ENCODE data around the gene TUFT1. TPM values are rescaled to one million over a fixed set of nuclear protein-coding genes. Genes with fewer than 3 reads are reported as not detected.

Gene TUFT1
- total and polyA plus RNA-seq, 2 of the 8 experiments (the other 6 are each of a cell fraction or from before 2014, with no cell fraction given): 7.3 to 10.4 TPM

GRCh38 chr1:151492120-151492519 is 48.0 kb upstream of the TUFT1 start:
- no peak overlapping the region for H3K18ac ChIP-seq (ENCODE audit: extremely low read depth, low read length)
- no peak overlapping the region for H3K9ac ChIP-seq (replicated peaks in 1 of 4; ENCODE audit: extremely low read depth in 1 of 4, low read depth in 3 of 4, low read length in 3 of 4)
- POLR2A ChIA-PET (ENCODE audit: partially characterized antibody): interaction anchor here (0.5 to 1.6 kb wide), 3 partner anchors 49 to 157 kb away, joined by 3 to 4 read pairs (median 3); no protein-coding TSS in a partner anchor
- no peak overlapping the region for H2BK20ac ChIP-seq (ENCODE audit: low read length)
- H2AFZ ChIP-seq (ENCODE audit: low read length): no peak overlapping the region
- no peak overlapping the region for H4K5ac ChIP-seq (ENCODE audit: insufficient read length, low read depth, low read length)
- no peak overlapping the region for H3K4me3 ChIP-seq (ENCODE audit: extremely low read depth in 1 of 4, insufficient read depth in 2 of 4, low read depth in 3 of 4, low read length in 4 of 4)
- no peak overlapping the region for H2BK5ac ChIP-seq (ENCODE audit: low read depth, low read length)
- H3K4ac ChIP-seq (replicated peaks; ENCODE audit: insufficient read length, low read depth, low read length): no peak overlapping the region
- no peaks in the 10 kb centered on the region for H4K20me1 ChIP-seq (replicated peaks in 1 of 2; ENCODE audit: control insufficient read depth in 1 of 2, insufficient read depth in 2 of 2, low read length in 2 of 2)
- H2BK120ac ChIP-seq (replicated peaks; ENCODE audit: low read depth, low read length): no peak overlapping the region
- TF ChIP-seq CBX8 (IDR thresholded peaks at IDR 0.05; ENCODE audit: borderline replicate concordance, low read depth, low read length) (no peak), HDAC6 (IDR thresholded peaks at IDR 0.05; ENCODE audit: low read depth, low read length) (no peak), FOSL1 (IDR thresholded peaks at IDR 0.05; ENCODE audit: insufficient read depth, low read depth, low read length) (no peak), YY1 (IDR thresholded peaks at IDR 0.05; ENCODE audit: low read depth, low read length) (no peak), RFX5 (IDR thresholded peaks at IDR 0.05; ENCODE audit: borderline replicate concordance, low read depth, low read length) (no peak), TCF12 (IDR thresholded peaks at IDR 0.05; ENCODE audit: low read depth, low read length) (no peak), ATF2 (IDR thresholded peaks at IDR 0.05; ENCODE audit: low read length) (no peak), EGR1 (IDR thresholded peaks at IDR 0.05; ENCODE audit: borderline replicate concordance, low read depth, low read length) (no peak), POLR2A (IDR thresholded peaks at IDR 0.05; ENCODE audit: control extremely low read depth in 1 of 2, low read depth in 2 of 2, low read length in 2 of 2) (no peak), SUZ12 (IDR thresholded peaks at IDR 0.05; ENCODE audit: low read length) (no peak), BACH1 (IDR thresholded peaks at IDR 0.05; ENCODE audit: low read length) (no peak), NANOG (IDR thresholded peaks at IDR 0.05; ENCODE audit: insufficient read depth, low read depth, low read length, poor library complexity, severe bottlenecking) (no peak)
- no peak overlapping the region for H3K14ac ChIP-seq (ENCODE audit: insufficient read length)
- DNase-seq (ENCODE audit: low read depth in 1 of 2, low spot score in 2 of 2) (no peak), FAIRE-seq (no peak)
- no peak overlapping the region for H3K27ac ChIP-seq (ENCODE audit: low read depth, low read length)
- no peak overlapping the region for H3K4me2 ChIP-seq (ENCODE audit: insufficient read depth in 1 of 2, low read depth in 2 of 2, low read length in 2 of 2)
- no peak overlapping the region for H2BK12ac ChIP-seq (ENCODE audit: low read depth, low read length)
- no peak overlapping the region for H4K91ac ChIP-seq (replicated peaks; ENCODE audit: insufficient read length, low read length)
- H3K36me3 ChIP-seq (ENCODE audit: control insufficient read depth in 2 of 4, insufficient read depth in 4 of 4, low read length in 3 of 4): no peaks in the 10 kb centered on the region
- no peak overlapping the region for H3K23ac ChIP-seq (ENCODE audit: insufficient read length)
- no peak overlapping the region for H2AK5ac ChIP-seq (ENCODE audit: low read depth, low read length)
- H3K9me3 ChIP-seq (ENCODE audit: insufficient read depth in 2 of 2, low read depth in 1 of 2, low read length in 1 of 2): no peaks in the 10 kb centered on the region
- H3K56ac ChIP-seq (replicated peaks; ENCODE audit: insufficient read length, low read depth, low read length): no peak overlapping the region
- CTCF ChIA-PET (ENCODE audit: partially characterized antibody): interaction anchor here (1.9 kb wide), 1 partner anchor 12 kb away, joined by 9 read pairs; no protein-coding TSS in a partner anchor
- no peaks in the 10 kb centered on the region for H3K79me1 ChIP-seq (ENCODE audit: low read depth, low read length)
- H3K4me1 ChIP-seq (replicated peaks in 1 of 4; ENCODE audit: control insufficient read depth in 3 of 4, insufficient read depth in 4 of 4, low read length in 3 of 4): no peaks in the 10 kb centered on the region
- no peak overlapping the region for H4K8ac ChIP-seq (ENCODE audit: extremely low read depth, insufficient read depth, low read length)
- H3K27me3 ChIP-seq (replicated peaks in 1 of 4; ENCODE audit: control insufficient read depth in 3 of 4, extremely low read depth in 1 of 4, insufficient read depth in 3 of 4, low read length in 3 of 4): no peaks in the 10 kb centered on the region
- no peaks in the 10 kb centered on the region for H3K23me2 ChIP-seq (ENCODE audit: low read depth, low read length)
- WGBS, 2 experiments (ENCODE audit: extremely low coverage in 1 of 2, insufficient coverage in 1 of 2, insufficient read length in 1 of 2, insufficient replicate concordance in 2 of 2, low coverage in 1 of 2, low lambda C conversion rate in 2 of 2, missing lambda C conversion rate in 1 of 2): 83% methylated on average over 1 of the region's 1 CpG; no CpG with 5 or more reads in 1 of the 2 experiments
- no peaks in the 10 kb centered on the region for H3K79me2 ChIP-seq (ENCODE audit: control insufficient read depth in 1 of 2, insufficient read depth in 2 of 2, low read length in 2 of 2)
- H2BK15ac ChIP-seq (ENCODE audit: low read length): no peak overlapping the region
